ELF-1 (cell line): ENCODE measurements around the gene ULK1.

Source experiments
- DNase-seq: peaks from one replicate; pipeline ENCODE4 v3.0.0-alpha.2; 2016; ENCODE audit warnings: low read depth, low spot score

The ULK1 gene

GRCh38 chr12:131907379-131908091, 13.1 kb downstream of the ULK1 start:
- peak; percentile 63 for DNase-seq

GRCh38 chr12:131908092-131909080, 14.0 kb downstream of the ULK1 start:
- no peak for DNase-seq

DNA sequence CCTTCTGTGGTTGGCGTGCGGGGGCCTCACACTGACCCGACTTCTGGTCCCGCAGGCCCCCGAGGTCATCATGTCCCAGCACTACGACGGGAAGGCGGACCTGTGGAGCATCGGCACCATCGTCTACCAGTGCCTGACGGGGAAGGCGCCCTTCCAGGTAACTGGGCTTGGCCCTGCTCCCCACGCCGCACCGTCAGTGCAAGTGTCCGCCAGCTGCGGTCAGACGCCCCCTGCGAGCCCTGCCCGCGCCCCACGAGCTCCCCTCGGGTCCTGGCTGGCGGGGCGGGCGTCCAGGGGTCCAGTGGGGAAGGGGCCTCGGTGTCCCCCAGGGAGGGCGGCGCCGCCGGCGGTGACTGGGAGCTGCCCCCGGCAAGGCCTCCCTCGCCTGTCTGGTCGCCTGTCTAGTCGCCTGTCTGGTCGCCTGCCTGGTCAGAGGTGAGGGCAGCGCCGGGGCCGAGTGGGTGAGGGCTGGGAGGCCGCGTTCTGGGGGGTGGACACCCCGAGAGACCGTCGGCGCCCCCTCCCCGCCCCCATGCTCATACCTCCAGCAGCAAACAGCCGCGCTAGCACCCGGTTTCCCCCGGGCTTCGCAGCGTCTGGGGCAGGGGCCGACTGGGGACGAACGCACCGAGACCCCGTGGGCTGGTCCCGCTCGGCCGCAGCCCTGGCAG, 14.8 kb downstream of the ULK1 start:
- no peak for DNase-seq

DNA sequence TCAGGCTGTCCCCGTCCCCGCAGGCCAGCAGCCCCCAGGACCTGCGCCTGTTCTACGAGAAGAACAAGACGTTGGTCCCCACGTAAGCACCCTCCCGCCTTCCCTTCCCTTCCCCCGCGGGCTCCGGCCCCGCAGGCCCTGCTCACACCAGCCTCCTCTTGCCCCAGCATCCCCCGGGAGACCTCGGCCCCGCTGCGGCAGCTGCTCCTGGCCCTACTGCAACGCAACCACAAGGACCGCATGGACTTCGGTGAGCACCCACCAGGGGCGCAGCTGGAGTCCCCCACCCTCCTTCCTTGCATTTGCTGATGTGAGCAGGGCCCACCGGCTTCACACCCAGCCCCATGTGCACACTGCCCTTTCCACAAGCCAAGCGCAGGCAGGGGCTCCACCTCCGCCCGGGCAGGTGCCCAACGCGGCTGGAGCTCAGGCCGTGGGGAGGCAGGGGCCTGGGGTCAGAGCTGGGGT, 15.4 kb downstream of the ULK1 start:
- no peak for DNase-seq

DNA sequence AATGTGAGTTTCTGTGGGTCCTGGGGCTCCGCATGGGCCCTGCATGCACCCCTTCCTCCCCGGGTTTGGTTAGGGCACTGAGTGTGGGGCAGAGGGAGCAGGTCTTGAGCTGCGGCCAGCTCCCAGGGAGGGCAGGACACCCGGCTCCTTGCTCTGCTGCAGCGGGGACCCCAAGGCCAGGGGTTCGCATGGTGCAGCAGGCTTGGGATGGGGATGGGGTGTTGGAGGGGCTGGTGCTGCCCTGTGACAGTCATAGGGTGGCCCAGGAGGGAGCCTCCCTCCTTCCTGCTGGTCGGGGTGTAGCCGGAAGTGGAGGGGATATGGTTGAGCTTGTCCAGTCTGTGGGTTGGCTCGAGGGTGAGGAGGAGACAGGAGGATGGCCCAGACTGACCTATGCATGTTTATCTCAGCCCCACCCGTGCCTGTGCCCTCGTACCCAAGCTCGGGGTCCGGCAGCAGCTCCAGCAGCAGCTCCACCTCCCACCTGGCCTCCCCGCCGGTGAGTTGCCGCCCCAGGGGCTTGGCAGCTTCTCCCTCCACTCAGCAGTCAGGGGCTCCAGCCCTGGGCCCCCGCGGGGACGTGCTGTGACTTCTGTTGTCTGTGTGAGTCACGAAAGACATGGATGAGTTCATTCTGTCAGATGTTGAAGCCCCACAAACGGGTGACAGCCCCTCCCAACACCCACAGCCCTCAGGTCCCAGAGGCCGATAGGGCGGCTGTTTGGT, 16.0 kb downstream of the ULK1 start:
- DNase-seq: no peak

- no peak for DNase-seq
These were observed 16.7 kb downstream of the ULK1 start for GRCh38 chr12:131911028-131911650.

DNA sequence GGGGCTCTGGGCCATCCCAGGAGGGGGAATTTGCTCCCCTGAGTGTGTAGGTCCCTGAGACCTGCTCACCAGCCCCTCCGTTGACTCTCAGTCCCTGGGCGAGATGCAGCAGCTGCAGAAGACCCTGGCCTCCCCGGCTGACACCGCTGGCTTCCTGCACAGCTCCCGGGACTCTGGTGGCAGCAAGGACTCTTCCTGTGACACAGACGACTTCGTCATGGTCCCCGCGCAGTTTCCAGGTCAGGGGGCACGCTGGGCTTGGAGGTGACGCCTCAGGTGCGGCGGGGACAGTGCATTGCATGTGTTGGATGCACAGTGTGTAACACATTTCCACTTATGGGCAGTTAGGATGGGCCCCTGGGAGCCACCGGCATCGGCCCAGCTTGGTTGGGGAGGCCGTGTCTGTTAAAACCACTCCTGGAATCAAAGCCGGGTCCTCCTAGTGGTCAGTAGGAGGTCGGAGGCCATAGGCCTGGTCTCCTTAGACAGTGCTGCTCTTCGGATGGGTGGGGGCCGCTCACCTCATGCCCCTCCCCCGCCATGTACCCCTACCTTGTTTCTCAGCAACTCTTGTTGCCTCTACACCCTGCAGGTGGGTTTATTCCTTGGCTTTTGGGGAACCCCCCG, 17.5 kb downstream of the ULK1 start:
- no peak for DNase-seq

GRCh38 chr12:131912518-131913274, 18.3 kb downstream of the ULK1 start:
- no peak for DNase-seq

DNA sequence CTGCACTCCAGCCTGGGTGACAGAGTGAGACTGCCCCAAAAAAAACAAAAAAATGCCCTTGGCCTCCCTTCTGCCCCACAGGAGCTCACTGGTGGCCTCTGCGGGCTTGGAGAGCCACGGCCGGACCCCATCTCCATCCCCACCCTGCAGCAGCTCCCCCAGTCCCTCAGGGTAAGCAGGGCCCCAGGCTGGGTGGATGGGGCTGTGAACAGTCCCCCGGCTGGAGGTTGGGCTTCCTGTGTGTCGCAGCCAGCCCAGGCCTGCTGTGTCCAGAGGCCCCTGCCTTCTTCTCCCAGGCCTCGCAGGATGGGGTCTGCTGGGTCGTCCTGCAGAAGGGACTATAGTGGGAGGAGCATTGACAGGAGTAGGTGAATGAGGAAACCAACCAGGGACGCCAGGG, 19.2 kb downstream of the ULK1 start:
- no peak for DNase-seq

DNA sequence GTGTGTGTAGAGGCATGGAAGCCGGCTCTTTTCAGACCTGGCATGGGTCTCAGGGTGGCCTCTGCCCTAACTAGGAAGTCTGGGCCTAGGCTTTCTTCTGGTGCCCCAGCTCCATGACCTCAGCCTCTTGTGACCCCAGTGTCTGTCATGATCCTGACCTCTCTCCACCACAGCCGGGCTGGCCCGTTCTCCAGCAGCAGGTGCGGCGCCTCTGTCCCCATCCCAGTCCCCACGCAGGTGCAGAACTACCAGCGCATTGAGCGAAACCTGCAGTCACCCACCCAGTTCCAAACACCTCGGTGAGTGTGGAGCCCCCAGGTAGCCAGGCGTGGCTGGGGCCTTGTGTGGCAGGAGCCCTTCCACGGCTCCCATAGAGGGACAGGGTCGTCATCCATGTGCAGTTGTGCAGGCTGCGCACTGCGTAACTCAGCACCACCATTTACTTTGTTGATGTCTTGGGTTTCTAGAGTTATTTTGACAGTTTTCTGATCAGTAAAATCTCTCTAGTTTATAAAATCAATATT, 19.8 kb downstream of the ULK1 start:
- DNase-seq: no peak

GRCh38 chr12:131915000-131915689, 20.7 kb downstream of the ULK1 start:
- DNase-seq: no peak

GRCh38 chr12:131915823-131916222, 21.4 kb downstream of the ULK1 start:
- no peak for DNase-seq

- DNase-seq: no peak
These were observed 22.1 kb downstream of the ULK1 start for GRCh38 chr12:131916306-131917138.

GRCh38 chr12:131917139-131917710, 22.8 kb downstream of the ULK1 start:
- no peak for DNase-seq

DNA sequence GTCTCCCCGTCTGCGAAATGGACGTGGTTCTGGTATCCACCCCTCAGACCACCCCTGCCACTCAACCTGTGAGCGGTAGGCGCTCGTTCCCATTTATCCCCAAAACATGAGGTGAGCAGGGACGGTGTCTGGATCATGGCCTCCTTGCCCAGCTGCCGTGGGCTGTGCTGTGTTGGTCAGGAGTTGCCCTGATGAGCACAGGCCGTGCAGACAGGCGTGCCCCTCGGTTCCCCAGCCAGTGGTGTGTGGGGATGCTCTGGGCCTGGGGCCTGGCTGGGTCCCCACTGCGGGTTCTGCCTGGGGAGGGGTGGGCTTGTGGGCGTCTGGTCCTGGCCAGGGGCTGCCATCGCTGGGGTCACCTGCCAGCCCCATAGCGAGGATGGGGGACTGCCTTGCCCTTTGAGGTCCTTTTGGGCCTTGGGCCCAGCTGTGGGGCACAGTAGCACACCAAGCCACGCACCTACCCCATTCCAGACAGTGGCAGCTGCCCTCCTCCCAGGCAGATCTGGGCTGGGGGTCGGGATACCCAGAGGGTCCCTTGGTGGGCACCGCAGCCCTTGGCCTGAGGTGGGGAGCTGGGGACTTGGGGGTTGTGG, 23.4 kb downstream of the ULK1 start:
- no peak for DNase-seq

- DNase-seq: no peak
These were observed 24.1 kb downstream of the ULK1 start for GRCh38 chr12:131918311-131919050.

GRCh38 chr12:131919051-131919347, 24.6 kb downstream of the ULK1 start:
- DNase-seq: no peak
